GM21737 (cell line): ENCODE measurements around the gene HHIPL1.
"Not testable (repeated sequence)": the region's sequence is repeated elsewhere in the genome, so short reads cannot be mapped to it uniquely, and the experiment has no call there.

Experiments
- ATAC-seq: cut with Tn5 transposase; IDR thresholded peaks from one replicate; pipeline ENCODE4 v1.9.1; 2021; ENCODE audit warnings: mild to moderate bottlenecking, moderate library complexity; ENCODE audit not compliant: unreplicated experiment

Gene HHIPL1

DNA sequence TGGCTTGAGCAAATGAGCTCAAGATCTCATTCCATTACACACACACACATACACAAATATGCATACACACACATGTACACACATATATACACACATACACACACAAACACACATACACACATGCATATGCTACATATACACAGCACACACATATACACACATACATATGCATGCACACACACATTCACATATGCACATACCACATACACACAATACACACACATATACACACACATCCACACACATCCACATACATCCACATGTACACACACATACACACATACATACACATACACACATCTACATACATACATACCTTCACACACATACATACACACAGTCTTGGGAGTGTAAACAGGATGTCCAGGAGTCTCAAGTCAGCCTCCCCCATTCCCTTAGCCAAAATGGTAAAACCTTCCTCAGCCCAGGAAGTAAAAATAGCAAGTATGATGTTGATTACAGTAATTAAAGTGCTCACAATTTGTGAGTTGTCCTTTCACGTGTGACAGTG, 12.8 kb downstream of the HHIPL1 start:
- no peak for ATAC-seq

DNA sequence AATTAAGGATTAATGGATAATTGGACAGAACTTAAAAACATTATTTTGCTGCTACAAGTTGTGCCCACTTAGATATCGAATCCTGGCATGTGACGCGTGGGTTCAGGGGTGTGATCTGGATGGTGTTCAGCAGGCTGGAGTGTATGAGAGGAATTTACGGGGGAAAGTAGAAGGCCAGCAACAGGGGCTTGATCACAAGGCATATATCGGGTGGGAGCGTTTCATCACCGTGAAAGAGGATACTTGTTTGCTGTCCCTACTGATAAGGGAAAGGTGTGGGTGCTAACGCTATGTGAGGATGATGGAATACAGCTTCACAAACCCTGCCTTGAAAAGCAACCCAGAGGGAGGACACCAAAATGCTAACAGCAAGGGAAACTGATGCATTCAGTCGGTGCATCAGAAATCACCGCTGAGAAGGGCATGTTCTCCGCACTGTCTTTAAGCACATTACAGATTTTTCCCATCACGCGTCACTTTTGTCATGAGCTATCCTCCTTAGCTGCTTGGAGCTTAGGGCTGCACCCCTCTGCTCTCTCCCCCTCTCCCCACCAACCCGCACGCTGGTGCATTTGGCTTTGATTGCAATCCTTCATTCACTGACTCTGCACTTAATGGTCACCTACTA, 13.4 kb downstream of the HHIPL1 start:
- no peak for ATAC-seq

DNA sequence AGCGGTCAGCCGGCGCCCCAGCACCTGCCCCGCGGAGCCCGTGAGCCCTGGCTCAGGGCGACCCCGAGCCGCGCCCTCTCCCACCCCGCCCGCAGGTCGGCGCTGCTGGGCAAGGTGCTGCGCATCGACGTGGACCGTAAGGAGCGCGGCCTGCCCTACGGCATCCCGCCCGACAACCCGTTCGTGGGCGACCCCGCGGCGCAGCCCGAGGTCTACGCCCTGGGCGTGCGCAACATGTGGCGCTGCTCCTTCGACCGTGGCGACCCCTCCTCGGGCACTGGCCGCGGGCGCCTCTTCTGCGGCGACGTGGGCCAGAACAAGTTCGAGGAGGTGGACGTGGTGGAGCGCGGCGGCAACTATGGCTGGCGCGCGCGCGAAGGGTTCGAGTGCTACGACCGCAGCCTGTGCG, 14.4 kb downstream of the HHIPL1 start:
- ATAC-seq: no peak

DNA sequence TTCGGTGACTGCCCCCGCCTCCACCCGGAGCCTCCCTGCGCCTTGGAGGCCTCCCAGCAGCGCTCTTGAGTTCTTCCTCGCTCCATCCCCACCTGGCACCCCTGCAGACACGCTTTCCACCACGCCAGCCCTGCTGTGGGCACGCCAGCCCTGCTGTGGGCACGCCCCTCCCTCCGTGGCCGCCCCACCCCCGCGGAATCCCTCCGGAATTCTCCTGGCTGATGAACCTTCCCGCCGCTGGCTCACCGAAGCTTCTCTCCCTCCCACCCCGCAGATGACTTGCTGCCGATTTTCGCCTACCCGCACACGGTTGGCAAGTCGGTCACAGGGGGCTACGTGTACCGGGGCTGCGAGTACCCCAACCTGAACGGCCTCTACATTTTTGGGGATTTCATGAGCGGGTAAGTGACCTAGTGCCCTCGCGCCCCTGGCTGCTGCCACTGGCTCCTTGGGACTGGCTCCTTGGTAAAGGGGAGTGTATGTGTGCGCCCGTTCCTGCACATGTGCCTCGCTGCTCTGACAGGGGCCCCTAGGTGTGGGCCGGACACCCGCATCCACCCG, 15.2 kb downstream of the HHIPL1 start:
- ATAC-seq: no peak

DNA sequence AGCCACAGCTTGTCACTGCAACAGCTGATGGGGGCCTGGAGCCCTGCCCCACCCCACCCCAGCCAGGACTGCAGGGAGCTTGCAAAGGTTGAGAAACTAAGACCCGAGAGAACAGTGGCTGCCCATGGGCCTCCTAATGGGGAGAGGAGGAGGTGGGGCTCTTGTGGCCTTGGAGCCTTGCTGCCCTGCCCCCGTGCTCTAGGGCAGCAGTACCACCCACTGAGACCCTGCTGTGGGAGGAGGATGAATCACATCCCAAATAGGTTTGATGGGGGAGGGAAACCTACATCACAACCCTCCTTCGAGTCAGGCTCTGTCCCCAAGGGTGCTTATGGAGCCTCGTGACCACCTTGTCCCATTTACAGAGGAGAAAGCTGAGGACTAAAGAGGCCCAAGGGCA, 15.9 kb downstream of the HHIPL1 start:
- no peak for ATAC-seq

DNA sequence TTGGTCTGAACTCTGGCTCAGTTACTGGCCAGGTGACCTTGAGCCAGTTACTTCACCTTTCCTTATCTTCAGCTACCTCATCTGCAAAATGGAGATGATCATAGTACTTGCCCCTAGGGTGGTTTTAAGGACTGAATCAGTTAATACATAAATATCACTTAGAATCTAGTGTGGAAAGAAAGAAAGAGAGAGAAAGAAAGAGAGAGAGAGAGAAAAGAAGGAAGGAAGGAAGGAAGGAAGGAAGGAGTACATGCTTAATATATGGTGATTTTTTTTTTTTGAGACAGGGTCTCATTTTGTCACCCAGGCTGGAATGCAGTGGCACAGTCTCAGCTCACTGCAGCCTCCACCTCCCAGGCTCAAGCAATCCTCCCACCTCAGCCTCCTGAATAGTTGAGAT, 16.3 kb downstream of the HHIPL1 start:
- ATAC-seq: not testable (repeated sequence)

DNA sequence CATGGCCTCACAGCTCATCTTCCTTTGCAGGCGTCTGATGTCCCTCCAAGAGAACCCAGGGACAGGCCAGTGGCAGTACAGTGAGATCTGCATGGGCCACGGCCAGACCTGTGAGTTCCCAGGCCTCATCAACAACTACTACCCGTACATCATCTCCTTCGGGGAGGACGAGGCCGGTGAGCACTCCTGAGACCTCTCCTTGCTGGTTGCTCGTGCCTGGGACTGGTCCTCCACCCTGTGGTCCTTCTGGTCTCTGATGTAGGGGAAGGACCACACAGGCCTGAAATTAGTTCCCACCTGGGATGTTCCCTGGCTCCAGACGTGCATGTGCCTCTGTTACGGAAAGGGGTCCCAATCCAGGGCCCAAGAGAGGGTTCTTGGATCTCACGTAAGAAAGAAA, 17.9 kb downstream of the HHIPL1 start:
- no peak for ATAC-seq

DNA sequence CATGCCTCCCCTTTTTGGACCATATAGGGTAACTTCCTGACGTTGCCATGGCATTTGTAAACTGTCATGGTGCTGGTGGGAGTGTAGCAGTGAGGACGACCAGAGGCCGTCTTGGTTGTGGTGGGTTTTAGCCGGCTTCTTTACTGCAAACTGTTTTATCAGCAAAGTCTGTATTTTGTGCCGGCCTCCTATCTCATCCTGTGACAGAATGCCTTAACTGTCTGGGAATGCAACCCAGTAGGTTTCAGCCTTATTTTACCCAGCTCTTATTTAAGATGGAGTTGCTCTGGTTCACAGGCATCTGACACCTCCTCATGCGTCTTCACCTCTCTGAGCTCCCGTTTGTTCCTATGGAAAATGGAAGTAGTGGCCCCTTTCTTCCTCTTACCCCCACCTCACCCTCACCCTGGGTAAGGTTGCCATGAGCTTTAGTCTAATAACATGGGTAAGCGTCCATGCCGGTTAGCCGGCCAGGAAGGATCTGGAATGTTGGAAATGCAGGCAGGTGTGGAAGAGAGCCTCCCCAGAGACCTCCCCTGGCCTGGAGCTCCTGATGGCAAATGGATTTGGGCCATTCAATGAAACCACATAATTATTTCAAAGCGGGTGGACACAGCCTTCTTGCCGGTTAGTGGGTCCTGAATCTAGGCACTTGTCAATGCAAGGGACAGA, 18.6 kb downstream of the HHIPL1 start:
- ATAC-seq: no peak

DNA sequence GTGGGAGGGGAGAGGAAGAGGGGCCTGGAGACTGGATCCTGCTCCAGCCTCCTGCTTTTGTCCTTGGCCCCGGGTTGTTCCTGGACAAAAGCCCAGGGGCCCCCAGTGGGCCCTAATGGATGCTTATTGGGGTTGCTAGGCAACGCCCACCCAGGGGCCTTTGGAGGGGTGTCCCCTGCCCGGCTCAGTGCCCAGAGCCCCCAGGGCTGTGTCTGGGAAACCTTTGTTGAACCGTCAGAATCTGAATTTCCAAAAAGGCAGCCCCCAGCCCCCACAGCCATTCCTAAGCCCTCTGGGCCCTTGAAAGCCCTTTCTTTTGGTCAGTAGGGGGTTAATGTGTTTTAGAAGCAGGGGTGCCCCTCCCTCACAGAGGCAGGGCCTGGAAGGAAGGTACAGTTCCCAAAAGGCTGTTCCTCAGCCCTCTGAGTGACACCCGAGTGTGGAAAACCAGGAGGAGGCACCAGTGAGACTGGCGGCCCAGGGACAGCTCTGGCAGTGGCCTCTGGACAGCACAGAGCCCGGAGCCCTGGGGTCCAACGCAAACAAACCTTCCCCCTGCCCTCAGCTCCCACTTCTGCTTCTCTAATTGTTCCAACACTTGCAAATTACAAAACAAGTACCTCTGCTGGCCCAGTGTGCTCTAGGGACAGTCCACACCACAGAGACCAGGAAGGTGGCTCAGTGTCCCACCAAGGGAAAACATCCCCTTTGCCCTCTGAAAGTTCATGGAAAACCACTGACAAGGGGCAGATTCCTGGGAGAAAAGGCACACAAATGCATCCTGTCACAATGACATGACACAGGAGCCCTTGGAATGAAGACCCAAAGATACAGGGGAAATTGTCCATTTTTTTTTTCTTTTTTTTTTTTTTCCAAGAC, 19.4 kb downstream of the HHIPL1 start:
- no peak for ATAC-seq

DNA sequence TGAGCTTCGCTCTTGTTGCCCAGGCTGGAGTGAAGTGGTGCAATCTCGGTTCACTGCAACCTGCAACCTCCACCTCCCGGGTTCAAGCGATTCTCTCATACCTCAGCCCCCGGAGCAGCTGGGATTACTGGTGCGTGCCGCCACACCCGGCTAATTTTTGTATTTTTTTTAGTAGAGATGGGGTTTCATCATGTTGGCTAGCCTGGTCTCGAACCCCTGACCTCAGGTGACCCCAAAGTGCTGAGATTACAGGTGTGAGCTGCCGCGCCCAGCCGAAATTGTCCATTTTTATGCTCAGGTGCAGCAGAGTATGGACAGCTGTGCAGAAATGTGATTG, 20.0 kb downstream of the HHIPL1 start:
- no peak for ATAC-seq

DNA sequence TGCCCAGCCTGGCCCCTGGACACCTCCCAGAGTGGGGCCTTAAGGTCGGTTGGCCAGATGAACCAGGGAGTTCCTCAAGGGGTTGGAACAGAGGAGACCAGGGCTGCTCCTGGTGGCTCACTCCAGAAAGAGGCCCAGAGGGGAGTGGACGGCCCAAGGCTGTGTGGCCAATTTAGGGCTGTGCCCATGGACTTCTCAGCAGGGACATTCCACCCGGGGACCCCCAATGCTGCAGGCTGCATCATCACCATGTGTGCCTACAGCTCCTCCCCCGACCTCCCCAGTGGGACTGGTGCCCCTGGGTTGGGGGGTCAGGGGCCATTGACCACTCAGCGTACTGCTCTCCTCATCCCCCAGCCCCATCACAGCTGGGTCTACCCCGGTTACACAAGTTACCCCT, 21.6 kb downstream of the HHIPL1 start:
- ATAC-seq: no peak

DNA sequence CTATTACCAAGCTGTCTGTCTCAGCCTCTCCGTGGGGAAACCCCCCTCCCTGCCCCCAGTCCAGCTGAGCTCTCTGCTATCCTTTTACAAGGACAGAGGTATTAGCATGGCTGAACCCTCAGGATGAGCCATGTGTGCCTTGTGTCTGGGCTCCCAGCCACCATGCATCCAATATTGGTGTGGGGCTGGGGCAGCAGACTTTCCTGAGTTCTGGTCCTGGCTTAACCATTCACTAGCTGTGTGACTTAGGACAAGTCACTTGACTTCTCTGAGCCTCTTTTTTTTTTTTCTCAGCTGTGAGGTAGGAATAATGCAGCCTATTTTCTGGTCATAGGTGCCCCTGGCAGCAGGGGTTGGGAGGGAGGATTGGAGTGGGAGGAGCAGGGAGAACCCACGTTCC, 22.1 kb downstream of the HHIPL1 start:
- ATAC-seq: no peak

DNA sequence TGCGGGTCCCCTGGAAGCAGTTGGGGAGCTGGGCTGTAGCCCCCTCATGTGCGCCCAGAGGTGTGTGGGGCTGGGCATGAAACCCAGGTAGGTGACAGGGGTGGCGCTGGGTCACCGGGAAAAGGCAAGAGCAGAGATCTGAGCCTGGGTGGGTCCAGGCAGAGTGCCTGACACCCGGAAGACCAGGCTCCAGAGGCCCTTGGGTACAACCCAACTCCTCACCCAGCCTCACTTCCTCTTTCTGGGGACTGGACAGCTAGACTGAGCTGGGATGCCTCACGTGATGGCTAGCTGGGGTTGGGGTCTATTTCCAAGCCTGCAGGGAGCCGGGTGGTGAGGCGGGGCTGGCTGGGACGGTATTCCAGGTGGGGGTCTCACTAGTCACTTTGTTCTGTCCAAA, 22.9 kb downstream of the HHIPL1 start:
- no peak for ATAC-seq

DNA sequence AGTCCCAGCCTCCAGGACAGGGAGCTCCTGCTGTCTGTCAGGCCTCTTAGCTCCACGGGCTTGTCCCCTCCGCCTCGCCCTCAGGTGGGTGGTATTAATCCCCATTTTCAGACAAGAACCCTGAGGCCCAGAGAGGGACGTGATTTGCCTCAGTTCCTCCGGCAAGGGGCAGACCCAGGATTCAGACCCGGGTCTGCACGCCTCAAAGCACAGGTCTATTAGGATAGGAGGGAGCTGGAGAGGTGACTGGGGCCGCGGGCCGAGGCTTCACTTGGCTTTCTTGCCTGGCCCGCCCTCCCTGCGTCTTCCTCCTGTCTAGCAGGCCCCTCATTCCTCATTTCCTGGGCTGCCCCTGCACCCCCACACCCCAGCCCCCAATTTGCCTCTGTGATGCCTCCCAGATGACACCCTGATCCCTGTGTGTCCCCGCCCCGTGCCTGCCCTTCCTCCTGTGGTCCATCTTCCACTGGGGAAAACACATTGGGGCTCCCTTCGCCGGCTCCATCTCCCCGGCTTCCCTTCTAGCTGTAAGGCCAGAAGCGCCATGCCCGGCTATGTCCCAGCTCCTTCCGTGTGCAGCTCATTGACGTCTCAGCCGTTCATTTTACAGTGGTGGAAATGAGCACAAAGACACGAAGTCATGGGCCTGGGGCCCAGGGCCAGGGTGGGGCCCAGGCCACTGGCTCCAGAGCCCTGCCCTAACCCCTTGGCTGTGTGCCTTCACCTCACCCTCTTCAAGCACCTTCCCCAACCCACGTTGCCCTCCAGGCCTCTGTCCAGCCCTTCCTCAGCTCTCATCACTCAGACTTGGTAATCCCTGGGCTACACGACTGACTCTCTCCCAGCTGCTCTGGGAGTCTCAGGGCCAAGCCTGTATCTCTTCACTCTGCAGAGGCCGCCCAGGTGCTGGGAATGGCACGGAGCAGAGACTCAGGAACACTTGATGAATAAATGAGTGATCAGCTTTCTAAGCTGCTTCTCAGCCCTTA, 23.7 kb downstream of the HHIPL1 start:
- ATAC-seq: no peak

DNA sequence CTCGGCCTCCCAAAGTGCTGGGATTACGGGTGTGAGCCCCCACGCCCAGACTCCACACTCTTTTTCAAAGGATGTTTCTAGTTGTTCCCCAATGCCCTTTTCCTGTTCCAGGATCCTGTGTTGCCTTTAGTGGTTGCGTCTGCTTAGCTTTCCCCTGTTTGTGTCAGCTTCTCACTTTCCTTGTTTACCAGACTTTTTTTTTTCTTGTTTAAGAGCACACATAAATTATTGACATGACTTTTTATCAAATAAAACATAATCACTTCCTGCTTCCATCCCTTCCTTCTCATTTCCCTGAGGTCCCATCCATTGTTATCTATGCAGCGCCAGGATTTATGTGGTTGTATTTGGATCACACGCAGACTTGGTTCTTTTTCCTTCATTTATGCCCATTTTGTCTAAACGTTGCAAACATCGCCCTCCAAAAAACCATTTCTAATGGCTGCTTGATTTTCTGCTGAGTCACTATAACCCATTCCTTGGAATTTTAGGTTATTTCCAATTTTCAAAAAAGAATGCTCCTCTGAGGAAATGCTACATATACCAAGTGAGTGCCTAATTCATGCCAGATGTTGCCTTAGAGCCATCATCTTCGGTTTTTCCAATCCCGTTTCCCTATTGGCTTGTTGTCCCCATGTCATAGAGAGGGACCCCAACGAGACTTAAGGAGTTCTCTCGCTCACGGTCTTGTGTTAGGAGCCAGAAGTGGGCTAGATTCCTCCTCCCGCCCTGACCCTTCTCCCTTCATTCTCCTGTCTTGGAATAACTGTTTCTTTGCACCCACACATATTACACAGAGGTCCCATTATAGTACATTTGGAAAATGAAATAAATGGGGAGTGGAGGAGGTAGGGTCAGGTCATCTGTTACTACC, 25.7 kb downstream of the HHIPL1 start:
- ATAC-seq: no peak

DNA sequence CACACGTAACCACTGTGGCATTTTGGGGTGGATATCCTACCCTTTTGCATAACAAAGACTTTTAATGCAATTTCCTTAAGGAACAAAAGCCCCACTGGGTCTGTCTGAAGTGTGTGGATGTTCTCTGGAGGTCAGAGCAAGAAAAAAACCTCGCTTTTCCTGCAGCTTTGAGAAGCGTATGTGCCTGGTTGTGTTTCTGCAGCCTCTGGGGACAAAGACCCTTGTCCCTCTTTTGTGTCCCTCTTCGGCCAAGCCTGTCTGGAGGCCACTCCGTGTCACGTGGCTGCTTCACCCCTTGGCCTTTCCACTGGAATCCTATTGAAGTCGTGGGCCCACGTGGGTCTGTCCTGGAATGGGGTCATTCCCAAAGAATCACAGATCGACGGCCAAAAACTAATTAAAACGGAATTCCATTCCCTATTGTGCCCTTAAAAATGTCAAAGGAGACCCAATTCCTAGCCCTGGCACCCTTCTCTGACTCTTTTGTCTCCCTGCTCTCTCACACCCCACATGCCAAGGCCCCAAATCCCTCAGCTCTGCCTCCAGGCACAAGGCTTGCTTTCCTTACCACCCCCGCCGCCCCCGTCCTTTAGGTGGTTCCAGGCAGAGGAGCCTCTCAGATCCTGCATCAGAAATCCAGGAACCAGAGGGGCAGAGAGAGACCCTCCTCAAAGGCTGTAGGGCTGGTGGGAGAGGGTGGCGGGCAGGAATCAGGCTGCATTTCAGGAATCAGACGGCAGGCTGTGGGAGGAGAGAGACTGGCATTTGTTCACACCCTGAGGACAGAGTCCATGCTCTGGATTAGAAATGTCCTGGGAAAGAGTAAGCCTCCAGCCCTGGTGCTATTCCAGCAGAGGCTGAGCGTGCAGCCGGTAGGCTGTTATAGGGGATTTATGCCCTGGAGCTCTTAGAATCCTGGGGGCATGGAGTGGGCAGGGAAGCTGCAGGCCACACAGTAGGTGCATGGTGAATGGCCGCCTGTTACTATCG, 26.6 kb downstream of the HHIPL1 start:
- ATAC-seq: no peak

DNA sequence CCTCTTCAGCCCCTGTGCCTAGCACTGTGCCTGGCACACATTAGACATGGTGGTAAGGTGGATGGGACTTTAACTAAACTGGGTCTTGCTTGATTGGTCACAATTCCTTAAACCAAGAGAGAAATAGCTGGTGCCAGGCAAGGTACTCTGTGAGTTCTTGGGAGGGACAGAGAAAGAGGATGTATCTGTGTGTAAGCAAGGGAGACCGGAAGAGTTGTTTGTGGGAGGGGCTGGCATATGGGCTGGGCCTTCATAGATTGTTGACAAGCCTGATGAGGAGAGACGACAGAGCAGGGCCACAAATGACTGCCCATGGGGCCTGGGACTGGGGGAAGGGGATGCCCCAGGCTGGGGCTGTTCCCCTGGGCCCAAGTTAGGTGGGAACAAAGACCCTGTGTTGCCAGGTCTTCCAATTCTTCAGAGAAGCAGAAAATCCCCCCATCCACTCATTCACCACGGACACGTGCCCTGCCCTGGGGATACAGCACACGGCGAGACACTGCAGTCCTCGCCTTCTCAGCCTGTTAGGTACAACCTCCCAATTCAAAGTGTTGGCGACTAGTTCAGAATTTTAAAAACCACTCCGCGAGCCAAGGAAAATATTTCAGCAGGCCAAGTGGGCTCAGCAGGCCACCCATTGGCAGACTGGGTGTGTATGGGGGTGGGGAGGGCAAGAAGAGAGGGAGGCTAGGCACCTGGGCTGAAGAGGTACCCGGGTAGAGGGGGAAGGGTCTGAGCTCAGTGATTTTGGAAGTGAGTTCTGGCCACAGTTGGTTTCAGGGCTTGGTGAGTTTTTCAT, 27.8 kb downstream of the HHIPL1 start:
- no peak for ATAC-seq
